Measurements from ENCODE around the gene ZC3H7B.

DNA sequence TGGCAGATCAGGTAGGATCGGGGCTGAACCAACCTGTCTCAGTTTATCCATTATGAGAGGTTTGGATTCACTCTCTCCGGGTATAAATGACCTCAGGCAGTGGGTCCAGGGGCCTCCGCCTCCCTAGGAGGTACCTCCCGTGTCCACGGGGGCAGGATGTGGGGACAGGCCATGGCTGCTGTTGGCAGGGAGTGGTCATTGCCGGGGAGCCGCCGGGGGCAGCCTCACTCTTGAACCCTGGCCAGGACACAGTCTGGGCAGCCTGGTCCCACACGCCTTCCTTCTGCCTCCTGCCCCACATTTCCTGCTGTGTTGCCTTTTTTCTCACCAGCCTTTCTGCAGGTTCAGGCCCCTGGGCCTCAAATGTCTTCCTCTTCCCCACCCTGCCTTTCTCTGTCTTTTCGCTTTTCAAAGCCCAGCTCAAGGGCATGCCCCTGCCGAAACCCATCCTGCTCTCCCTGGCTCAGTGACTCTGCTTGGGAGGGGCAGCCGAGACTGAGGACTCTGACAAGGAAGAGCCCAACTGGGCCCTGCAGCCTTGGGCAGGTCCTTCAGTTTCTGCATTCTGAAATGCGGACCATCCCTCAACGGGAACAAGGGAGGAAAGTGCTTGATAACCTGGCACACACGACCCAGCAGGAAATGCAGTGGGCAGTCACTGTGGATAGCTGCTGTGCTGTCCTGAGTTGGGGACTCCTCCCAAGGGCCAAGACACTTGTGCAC lies 31.1 kb downstream of the ZC3H7B start:
- TF ChIP-seq, protein P1, sequence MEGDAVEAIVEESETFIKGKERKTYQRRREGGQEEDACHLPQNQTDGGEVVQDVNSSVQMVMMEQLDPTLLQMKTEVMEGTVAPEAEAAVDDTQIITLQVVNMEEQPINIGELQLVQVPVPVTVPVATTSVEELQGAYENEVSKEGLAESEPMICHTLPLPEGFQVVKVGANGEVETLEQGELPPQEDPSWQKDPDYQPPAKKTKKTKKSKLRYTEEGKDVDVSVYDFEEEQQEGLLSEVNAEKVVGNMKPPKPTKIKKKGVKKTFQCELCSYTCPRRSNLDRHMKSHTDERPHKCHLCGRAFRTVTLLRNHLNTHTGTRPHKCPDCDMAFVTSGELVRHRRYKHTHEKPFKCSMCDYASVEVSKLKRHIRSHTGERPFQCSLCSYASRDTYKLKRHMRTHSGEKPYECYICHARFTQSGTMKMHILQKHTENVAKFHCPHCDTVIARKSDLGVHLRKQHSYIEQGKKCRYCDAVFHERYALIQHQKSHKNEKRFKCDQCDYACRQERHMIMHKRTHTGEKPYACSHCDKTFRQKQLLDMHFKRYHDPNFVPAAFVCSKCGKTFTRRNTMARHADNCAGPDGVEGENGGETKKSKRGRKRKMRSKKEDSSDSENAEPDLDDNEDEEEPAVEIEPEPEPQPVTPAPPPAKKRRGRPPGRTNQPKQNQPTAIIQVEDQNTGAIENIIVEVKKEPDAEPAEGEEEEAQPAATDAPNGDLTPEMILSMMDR (conservative IDR thresholded peaks at IDR 0.05; ENCODE audit: low read depth, low read length): no peak
- TF ChIP-seq EZH2 (IDR thresholded peaks at IDR 0.05; ENCODE audit: low read length, unreplicated experiment) (no peak), EZH2phosphoT487 (IDR thresholded peaks at IDR 0.05; ENCODE audit: borderline replicate concordance, low read length) (no peak)
